GM12801 (cell line): ENCODE measurements around the gene UBL7.

Source experiments
- CTCF ChIP-seq: IDR thresholded peaks from one replicate; pipeline ENCODE4 v1.5.1; 2011; ENCODE audit warnings: control low read depth; ENCODE audit not compliant: insufficient read length; ENCODE audit errors: extremely low read depth

Gene UBL7

GRCh38 chr15:74411686-74412085, 49.3 kb downstream of the UBL7 start:
- TF ChIP-seq CTCF = no peak

GRCh38 chr15:74410502-74410901, 50.5 kb downstream of the UBL7 start:
- TF ChIP-seq CTCF = no peak

- no peak for TF ChIP-seq CTCF
Measured at GRCh38 chr15:74409225-74409624, 51.7 kb downstream of the UBL7 start.

- no peak for TF ChIP-seq CTCF
Measured at GRCh38 chr15:74408815-74409214, 52.1 kb downstream of the UBL7 start.

- TF ChIP-seq CTCF = no peak
Measured at GRCh38 chr15:74408385-74408784, 52.6 kb downstream of the UBL7 start.

GRCh38 chr15:74406992-74407705, 53.8 kb downstream of the UBL7 start:
- TF ChIP-seq CTCF = no peak

GRCh38 chr15:74406517-74406916, 54.4 kb downstream of the UBL7 start:
- TF ChIP-seq CTCF = no peak
